Left cardiac atrium (tissue), 4 donors: Measurements from ENCODE around the gene CADM1. TPM values are rescaled to one million over a fixed set of nuclear protein-coding genes. Genes with fewer than 3 reads are reported as not detected.
"Not testable (repeated sequence)": the region's sequence is repeated elsewhere in the genome, so short reads cannot be mapped to it uniquely, and the experiment has no call there.

ENCODE experiments used
- ATAC-seq, 2 donors: fragments of 200-7000 bp; cut with Tn5 transposase; one replicate each; pipeline ENCODE4 v1.9.1; 2020; ENCODE audit warnings: mild to moderate bottlenecking in 2 of 2, moderate library complexity in 2 of 2
- DNase-seq: peaks from one replicate; pipeline ENCODE4 v3.0.0-alpha.2; 2020
- intact Hi-C, 2 donors: fragments of 100-400 bp; cut with DNase I; formaldehyde crosslinking; loops; one replicate each; pipeline versions ENCODE4 v1.14.1 to v1.15.1; 2022 to 2023
- total RNA-seq, 2 donors: library from RNA; stranded (reverse); fragmentation: NEBNext Ultra II Directional; extraction: Animal tissue kit (Norgen Biotek cat#: 25700); gene quantifications; one replicate each; pipeline ENCODE4 v1.2.1, GENCODE V29; 2021
- donor health status: DM: no; HTN: yes; CAD: no.
- donor health status: DM: no; HTN: yes; CAD: no; lungs with severe emphysema.
- donor health status: DM: yes; HTN: yes; CAD: no.
- donor health status: Dilated cardiomyopathy.

Gene CADM1
- total RNA-seq, 2 donors from 2014 or later = 25.0 to 34.3 TPM

DNA sequence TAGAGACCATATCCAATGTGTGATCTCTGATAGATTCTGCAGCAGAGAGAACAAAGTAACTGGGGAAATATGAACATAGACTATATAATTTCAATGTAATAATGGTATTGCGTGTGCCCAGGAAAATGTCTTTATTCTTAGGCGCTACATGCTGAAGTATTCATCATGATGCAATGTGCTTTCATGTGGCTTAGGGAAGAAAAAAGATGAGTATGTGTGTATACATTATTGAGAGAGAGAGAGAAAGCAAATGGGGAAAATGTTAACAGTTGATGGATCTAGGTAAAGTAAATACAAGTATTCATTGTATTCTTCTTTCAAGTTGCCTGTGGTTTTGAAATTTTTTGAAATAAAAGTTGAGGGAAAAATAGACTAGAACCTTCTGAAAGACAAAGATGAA lies 10.3 kb downstream of the CADM1 start:
- ATAC-seq (no peak), DNase-seq (no peak)
- intact Hi-C loops = no loop called here

DNA sequence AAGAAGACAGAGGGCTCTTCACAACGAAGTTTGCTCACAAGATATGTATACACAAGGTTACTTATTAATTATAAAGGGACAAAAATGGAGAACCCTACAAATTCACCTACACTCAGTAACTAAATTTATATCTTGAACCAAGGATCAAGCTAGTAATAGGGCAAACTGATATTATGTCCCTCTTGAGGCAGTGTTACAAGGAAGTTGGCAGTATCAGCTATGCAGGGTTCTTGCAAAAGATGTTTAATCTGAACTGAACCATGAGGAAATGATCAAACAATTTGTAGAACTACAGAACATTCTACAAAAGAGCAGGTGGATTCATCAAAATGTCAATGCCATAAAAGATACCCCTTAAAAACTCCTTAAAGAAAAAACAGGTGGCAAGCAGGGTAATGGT lies 10.7 kb downstream of the CADM1 start:
- DNase-seq = no peak
- no peak for ATAC-seq
- intact Hi-C loops = no loop called here

DNA sequence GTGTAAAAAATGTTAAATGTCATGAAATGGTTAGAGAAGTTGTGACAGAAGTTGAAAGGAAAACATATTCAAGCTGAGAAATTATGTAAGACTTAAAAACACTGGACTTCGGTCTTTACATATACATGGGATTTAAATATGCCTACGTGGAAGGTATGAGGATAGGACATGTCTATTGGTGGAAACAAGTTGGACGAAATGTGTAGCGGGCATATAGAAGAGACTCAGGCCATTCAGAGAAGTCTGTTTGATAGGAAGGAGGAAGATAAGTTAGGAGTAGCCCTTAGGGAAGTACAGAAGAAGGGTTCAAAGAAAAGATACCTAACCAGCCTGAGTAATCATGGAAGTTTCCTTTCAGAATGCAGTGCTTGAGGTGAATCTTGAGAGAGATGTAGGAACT lies 14.7 kb downstream of the CADM1 start:
- intact Hi-C loops = no loop called here
- ATAC-seq = no peak
- DNase-seq = no peak

DNA sequence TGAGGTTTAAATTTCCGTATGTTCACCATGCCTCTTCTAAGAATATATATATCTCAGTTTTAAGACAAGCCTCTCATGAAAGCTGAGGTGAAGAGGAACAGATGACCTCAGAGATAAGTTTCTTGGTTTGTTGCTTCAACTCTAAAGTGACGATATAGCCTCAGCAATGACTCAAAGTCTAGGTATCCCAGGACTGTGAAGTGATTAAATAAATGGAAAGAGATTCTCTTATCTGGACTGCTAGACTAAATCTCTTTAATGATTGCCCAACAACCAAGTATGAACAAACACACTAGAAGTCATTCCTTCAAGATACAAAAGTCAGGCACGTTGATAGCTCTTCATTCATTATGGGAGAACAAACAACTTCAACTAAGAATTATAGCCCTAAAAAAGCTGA lies 15.3 kb downstream of the CADM1 start:
- intact Hi-C loops = no loop called here
- ATAC-seq = peak in 1 of 2 donors; percentile 76
- no peak for DNase-seq

DNA sequence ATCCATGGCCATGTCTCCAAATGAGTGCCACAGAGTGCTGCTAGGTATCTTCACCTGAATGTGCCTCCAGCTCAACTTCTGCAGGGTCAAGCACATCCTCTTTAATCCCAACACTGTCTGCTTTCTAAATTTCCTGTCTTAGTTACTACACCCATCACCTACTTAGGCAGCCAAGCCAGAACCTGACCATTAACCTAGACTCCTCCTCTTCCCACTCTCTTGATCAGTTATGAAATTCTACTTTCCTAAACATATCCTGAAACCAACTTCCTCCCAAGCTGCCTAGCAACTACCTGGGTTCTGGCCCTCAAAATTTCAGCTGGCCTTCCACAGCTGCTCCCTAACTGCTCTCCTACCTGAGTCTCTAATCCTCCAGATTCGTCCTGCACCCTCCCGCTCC lies 22.7 kb downstream of the CADM1 start:
- ATAC-seq (no peak), DNase-seq (no peak)
- intact Hi-C loops = no loop called here

DNA sequence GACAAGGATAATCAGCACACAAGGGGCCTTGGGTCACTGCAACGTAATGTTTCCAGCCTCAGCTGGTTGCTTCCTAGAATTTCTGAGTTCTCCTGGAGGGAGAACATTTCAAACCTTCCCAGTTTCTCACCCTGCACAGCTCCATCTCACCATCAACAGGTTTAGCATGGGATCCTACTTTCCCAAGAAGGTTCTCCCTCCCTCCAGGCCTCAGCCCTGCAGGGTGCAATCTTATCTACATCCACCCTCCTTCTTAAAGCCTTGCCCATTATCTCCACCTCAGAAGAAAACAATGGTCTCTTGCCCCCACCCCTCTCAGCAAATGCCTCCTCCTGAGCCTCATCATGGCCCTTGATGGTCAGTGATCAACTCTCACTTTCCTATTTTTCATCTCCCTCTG lies 23.6 kb downstream of the CADM1 start:
- intact Hi-C loops = no loop called here
- DNase-seq (no peak), ATAC-seq (no peak)

DNA sequence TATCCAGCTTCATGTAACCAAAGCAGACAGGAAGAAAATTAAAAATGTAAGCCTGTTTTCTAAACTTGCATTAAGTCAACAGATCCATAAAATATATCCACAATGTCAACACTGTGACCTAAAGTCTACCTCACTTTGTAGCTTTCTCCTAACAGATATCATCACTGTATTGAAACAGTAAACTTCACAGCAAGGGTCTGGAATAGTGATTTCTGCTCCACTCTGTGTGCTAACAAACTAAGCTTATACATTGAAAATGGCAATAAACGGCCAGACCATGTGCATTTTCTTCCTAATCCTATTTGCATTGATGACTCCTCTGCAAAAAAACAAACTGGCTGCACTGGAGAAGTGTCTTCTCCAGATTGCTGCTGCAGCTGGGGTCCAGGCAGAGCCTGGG lies 26.8 kb downstream of the CADM1 start:
- intact Hi-C loops = no loop called here
- no peak for ATAC-seq
- DNase-seq = no peak

DNA sequence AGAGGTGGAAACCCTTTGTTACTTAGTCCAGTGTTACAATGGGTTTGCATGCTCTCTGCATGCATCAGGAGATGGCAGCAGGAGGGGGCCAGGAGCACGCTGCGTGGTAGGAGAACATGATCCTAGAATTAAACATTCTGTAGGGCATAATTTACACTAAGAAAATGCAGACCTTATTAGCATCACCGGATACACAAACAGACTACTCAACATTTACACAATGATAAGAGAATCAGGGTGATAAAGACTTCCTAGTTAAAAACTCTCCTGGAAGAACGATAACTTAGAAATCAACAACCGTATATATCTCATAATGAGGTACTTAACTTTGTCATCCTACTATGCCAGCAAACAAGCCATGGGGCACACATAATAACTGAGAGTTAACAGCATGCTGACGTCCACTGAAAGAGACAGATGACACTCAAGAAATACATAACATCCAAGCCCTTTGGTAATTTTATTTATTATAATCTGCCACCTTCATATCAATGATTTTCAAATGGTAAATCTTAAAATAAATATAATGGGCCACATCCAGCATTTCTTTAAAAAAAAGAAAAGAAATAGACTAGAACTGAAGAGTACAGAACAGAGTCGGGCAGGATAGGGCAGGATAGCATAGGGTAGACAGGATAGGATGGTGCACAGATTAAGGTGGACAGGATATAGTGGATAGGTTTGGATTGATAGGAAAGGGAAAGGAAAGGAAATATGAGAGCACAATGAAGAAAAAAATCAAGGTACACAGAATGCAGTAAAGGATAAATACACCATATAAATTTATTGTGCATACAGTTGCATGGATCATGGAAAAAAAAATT lies 27.5 kb downstream of the CADM1 start:
- no peak for ATAC-seq
- DNase-seq = no peak
- intact Hi-C loops = no loop called here

DNA sequence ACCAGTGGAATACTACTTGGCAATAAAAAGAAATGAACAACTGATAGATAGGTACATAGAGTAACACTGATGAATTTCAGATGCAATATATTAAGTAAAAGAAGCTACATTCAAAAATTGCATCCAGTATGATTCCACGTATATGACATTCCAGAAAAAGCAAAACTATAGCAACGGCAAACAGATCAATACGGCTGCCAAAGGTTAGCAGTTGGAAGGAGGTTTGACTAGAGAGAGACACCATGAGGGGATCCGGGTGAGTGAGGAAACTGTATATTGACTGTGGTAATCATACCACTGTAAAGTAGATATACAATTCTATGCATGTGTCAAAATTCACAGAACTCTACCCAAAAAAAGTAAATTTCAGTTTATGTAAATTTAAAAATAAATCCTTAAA lies 28.7 kb downstream of the CADM1 start:
- intact Hi-C loops = no loop called here
- ATAC-seq = no peak
- no peak for DNase-seq

DNA sequence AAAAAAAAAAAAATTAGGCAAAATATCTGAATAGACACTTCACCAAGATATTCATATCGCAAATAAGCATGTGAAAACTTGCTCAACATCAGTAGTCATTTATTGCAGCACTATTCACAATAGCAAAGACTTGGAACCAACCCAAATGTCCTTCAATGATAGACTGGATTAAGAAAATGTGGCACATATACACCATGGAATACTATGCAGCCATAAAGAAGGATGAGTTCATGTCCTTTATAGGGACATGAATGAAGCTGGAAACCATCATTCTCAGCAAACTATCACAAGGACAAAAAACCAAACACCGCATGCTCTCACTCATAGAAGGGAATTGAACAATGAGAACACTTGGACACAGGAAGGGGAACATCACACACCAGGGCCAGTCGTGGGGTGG lies 29.9 kb downstream of the CADM1 start:
- DNase-seq, intact Hi-C loops, ATAC-seq: not testable (repeated sequence)

DNA sequence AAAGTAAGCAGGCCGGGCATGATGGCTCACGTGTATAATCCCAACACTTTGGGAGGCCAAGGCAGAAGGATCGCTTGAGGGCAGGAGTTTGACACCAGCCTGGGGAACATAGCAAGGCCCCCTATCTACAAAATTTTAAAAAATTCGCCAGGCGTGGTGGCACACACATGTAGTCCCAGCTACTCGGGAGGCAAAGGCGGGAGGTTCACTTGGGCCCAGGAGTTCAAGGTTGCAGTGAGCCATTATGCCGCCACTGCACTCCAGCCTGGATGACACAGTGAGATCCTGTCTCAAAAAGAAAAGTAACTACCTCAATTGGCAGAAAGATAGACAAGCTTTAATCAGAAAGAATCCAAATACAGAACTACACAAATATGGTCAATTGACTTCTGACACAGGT lies 31.0 kb downstream of the CADM1 start:
- no peak for ATAC-seq
- intact Hi-C loops = no loop called here

DNA sequence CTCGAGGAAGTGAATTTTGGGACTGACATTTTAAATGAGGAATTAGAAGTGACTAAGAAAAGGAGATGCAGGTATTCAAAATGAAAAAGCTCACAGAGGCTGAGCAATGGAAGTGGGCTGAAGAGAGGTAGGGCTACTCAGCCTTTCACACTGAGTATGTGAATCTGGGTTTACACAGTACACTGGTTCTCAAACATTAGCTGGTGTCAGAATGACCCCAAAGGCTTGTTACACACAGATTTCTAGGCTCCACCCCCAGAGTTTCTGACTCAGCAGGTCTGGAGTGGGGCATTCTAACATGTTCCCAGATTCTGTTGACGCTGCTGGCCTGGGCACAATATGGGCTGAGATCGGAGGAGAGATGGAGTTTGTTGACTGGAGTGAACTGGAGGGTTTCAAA lies 32.8 kb downstream of the CADM1 start:
- ATAC-seq (no peak), DNase-seq (no peak)
- intact Hi-C loops = no loop called here

More for the DNA sequence above, 31.0 kb downstream of the CADM1 start:
- DNase-seq = no peak

DNA sequence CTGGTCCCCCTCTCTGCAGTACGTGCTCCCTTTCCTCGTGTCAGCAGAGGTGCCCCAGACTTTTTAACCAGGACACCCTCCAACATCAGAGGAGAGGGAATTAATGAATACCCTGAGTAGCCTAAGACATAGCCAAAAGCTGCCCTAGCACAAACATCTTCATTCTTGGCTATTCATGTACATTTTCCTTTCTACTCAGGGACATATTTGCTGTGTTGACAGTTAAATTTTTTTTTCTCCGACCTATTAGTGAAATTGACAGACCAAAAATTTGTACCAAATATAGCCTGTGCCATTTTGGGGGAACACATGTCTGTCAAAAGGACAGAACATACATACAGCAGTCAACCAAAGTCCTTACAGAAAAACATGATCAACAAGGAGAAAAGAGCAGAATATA lies 33.3 kb downstream of the CADM1 start:
- intact Hi-C loops = no loop called here
- ATAC-seq = no peak
- DNase-seq = no peak

DNA sequence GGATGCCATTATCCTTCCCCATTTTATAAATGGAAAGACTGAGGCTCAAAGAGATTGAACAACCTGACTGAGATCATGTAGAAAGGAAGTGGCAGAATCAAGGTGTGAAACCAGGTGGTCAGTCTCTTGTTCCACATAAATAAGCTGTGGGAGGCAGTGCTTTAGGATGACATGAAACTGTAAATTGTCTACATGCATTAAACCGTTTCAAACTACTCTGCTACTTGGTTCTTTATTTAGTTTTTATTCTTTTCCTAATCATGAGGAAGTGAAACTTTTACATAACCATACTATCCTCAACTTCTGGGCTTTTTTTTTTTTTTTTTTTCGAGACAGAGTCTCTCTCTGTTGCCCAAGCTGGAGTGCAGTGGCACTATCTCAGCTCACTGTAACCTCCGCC lies 34.9 kb downstream of the CADM1 start:
- ATAC-seq = no peak
- intact Hi-C loops = no loop called here
- DNase-seq = no peak

DNA sequence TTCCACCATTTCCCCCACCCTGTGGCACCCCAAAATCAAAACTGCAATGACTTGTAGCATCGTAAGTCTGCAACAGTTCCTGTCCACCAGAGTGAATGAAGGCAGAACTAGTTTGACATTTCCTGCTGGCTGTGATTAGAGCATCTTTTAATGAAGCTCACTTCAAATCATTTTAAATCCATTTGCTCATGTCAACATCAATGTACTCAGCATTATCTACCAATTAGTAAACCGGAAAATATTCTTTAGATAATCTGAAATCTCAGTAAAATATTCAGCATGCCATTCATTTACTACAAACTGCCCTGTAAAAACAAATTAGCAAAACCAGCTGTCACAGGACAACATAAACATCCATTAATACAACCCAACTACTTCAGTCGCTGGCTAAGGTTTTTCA lies 38.1 kb downstream of the CADM1 start:
- intact Hi-C loops = no loop called here
- DNase-seq (no peak), ATAC-seq (no peak)

DNA sequence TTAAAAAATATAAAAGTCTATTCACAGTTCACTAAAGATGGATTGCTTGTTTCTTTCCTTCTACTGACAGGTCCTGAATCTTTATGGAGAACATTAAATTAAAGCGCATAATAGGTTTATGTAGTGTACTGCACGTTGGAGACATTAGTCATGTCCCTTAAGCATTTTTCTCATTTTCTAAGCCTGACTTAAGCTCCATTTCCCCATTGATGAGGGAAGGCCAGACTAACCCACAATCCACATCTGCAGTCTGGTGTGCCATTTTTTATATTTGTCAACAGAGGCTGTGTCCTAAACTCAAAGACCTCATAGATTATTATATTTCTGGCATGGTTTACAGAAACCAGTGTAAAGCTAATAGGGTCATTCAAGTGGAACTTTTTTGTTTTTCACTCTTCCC lies 39.9 kb downstream of the CADM1 start:
- ATAC-seq = no peak

DNA sequence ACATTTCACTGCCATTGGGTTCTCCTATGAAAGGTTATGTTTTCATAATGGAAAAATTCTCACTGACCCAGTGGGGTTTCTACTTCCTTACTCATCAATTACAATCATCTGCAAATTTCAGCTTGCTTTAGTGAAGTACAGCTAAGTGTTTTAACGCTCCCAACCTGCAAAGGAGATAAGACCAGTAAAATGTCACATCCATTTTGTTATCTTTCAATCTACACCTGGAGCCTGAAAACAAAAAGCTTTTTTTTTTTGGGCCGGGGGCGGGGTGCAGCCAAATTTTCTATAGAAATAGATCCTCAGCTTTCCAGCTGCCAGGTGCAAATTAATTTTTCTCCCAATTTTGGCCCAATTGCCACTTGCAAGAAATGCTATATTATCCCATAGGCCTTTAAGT lies 40.6 kb downstream of the CADM1 start:
- DNase-seq = no peak
- no peak for ATAC-seq
- intact Hi-C loops = no loop called here

More for the DNA sequence above, 39.9 kb downstream of the CADM1 start:
- no peak for DNase-seq
- intact Hi-C loops = no loop called here

DNA sequence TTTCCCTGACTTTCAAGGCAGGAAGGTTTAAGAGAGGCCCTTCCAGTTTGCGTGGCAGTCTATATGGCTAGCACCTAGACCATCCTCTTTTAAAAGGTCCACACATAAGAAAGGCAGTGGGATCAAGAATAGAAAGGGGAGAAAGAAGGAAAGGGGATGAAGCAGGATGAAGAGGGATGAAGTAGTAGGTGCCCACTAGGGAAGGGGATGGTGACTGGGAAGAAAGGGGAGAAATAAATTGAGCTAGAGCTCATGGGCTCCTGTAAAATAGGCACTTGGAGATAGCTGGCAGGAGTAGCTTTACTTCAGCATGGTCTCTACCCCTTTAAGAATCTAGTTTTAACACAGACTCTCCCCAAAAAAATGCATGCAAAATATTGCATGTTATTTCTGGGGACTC lies 41.5 kb downstream of the CADM1 start:
- no peak for ATAC-seq
- intact Hi-C loops = no loop called here
- no peak for DNase-seq

DNA sequence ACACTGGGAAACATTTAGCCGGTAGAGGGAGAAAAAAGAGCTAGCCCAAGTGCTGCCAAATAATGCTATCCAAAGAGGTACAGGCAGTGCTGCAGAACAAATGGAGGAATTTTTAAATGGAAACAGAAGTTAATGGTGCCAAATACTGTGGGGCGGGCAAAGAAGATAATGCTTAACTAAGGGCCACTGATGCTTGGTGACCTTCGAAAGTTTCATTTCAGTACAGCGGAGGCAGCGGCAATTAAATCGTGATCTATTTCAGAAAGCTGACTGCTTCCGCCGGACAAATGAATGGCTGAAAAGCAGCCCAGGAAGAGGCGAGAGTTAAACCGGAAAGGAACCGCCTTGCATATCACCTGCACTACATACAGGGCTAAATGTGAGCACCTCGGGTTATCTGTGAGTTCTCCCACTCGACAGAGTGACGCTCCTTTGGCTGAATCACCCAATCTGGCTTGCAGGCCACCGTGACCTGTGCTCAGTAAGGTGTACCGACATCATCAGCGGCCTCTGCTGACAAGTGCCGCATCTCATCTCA lies 42.1 kb downstream of the CADM1 start:
- intact Hi-C loops = no loop called here
- peak; percentile 18 for DNase-seq

DNA sequence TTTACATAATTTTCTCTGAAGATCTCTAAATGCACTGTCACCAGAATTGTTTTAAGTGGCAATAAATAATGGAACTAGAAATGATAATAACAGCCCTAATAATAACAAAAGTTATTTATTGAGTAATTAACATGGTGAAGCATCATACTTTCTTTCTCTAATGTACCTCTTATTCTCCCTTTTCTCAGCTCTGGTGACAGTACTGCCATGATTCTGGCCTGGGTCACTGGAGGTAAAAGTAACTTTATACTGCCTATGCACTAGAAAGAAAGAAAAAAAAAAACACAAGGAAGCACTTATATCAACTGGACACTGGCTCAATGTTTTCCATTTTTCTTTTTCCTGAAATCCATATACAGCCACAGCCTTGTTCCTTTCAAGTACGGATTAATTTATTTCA lies 43.7 kb downstream of the CADM1 start:
- intact Hi-C loops = no loop called here
- DNase-seq (no peak), ATAC-seq (no peak)

More for the DNA sequence above, 42.1 kb downstream of the CADM1 start:
- ATAC-seq = peak; percentile 44 to 71

DNA sequence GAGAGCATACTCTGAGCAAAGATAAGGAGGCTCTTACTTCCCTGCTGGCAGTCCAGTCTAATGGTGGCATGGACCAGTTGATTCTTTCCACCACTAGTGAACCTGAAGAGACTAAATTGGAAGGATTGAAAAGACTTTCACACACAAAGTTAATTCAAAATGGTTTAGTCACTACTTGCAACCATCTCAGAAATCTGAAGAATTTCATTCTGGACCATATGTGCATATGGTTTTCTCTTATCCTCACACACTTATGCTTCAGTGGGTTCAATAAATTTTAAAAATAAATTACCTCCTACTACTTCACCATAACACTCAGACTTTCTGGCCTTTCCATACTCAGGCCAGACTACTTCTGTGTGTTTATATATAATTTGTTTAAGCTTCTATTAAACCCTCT lies 44.7 kb downstream of the CADM1 start:
- DNase-seq (no peak), ATAC-seq (no peak)
- intact Hi-C loops = no loop called here
